Pons (tissue), 1 donor: ENCODE measurements around the gene PCDH18.
"Not testable (repeated sequence)": the region's sequence is repeated elsewhere in the genome, so short reads cannot be mapped to it uniquely, and the experiment has no call there.

Source experiments
- DNase-seq: peaks from one replicate; pipeline ENCODE4 v3.0.0-alpha.2; 2016; ENCODE audit warnings: low spot score

The PCDH18 gene

DNA sequence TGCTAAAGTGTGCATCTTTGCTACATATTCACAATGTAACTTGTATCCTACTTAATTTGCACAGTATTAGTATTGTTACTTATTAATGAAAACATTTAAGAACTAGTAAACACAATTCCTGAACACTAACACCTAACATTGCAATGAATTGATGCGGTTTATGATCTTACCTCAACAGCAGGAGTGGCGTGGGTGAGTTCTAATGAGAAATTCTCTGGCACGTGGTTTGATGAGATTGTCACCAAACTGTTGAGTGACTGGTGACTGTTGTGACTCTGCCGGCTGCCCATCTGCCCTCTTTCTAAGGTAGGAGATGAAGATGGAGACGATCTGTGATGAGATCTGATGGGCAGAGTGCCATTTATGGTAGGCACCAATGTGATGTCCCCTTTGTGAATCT lies 2.9 kb downstream of the PCDH18 start:
- no peak for DNase-seq

DNA sequence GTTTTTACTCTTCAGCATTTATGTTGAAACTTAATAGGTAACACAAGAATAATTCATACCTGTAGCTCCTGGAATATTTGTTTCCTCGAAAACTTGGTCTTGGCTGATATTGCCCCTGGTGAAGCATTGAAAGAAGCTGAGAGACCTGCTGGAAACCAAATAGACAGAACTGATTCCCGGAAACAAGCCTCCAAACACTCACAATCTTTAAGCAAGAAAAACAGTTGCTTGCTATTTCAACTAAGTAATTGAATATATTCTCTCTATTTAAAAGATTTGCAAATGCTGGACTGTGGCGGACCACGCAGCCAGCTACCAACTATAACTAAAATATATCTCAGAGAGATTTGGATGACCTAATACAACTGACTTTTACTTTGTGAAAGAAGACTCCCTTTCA lies 3.6 kb downstream of the PCDH18 start:
- DNase-seq: no peak

DNA sequence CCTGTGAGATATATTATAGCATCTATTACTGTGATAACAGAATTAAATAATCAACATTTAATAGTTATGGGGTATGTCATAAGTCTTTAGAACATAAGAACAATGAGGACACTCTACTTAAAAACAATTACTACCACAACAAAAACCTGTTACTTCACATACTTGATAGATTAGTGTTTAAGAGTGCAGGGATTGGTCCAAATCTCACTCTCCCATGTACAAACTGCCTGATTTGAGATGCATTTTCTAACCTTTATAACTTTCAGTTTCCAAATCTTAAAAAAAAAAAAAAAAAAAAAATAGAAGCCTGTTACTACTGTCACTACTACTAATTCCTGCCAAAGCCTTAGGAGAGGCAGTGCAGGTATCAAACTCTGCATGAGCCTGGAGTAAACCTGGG lies 5.6 kb downstream of the PCDH18 start:
- no peak for DNase-seq

DNA sequence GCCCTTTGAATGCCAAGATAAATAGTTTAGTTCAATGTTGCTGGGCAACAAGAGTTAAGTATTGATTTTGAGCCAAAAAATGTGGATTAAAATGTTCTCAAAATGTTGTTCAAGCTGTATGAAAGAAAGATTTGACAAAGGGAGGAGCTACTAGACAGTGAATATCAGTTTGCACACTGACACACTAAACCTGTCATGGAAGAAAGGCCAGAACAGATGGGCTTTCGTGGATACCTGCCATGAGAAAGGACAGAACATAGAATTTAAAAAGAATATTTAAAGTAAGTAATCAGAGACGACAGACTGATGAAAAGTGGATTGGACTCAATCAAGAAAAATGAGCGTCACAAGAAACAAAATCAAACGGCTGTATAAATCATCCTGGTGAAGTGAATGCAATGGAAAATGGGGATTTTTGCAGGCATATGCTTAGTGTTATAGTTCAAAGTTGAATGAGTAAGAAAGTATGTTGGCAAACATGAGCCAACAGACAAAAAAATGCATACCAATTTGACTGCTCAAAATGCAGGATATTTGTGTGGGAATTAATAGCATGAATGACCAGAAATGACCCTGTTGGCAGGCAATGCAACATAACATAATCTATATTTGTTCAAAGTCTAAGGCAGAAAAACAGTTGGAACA lies 7.4 kb downstream of the PCDH18 start:
- no peak for DNase-seq

DNA sequence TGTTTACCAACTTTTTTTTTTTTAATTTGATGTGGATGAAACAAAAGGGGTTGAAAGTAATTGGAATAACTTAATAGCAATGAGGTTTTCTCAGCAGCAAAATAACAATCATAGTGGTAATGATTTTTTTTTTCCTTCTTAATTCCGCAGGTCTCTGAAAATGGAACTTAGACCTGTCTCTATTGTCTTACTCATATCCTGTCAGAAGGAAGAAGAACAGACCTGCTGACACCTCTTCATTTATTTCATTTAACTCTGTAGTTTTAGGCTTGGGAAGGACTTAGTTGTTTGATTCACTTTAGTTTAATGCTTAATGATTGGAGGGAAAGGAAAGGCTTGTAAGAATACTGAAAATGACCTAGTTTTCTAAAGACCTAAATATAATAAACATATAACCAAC lies 9.0 kb downstream of the PCDH18 start:
- DNase-seq: no peak

DNA sequence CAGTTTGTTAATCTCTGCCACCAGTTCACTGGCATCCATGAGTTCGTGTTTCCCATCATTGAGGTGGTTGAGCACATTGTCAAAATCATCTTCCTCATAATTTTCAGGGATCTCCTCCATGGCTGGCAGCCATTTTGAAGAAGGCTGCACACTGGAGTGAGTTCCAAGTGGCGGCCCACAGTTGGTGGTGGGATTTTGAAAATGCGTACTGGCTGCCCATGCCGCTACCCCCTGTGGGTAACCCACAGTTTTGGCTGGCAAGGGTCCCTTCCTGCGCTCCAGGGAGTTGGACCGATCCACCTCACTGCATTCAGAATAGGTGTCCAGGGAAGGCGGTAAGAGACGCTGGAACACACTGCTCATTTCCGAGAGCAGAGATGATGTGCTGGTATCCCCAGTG lies 11.2 kb downstream of the PCDH18 start:
- DNase-seq: no peak

DNA sequence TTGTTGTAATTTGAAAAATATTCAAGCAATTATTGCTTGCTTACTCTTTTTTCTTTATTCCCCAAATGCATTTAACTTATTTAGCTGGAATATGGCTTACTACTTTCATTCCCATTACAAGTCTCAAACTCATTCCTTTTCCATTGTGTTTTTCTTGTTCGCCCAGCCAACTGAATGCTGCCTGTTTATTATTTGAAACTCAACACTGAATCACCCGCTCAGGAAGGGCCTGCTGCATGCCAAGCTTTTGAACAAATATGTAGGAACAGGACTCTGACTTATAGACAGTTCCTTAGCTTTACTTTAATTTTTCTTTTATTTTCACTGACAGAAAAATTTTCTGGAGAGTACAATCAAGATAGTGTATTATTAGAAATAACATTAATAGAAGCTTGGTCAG lies 12.9 kb downstream of the PCDH18 start:
- DNase-seq: no peak

DNA sequence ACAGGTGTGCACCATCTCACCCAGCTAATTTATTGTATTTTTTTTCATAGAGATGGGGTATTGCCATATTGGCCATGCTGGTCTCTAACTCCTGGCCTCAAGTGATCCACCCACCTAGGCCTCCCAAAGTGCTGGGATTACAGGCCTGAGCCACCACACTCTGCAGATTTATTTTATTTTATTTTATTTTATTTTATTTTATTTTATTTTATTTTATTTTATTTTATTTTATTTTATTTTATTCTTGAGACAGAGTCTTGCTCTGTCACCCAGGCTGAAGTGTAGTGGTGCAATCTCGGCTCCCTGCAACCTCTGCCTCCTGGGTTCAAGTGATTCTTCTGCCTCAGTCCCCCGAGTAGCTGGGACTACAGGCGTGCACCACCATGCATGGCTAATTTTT lies 15.0 kb downstream of the PCDH18 start:
- DNase-seq: not testable (repeated sequence)

DNA sequence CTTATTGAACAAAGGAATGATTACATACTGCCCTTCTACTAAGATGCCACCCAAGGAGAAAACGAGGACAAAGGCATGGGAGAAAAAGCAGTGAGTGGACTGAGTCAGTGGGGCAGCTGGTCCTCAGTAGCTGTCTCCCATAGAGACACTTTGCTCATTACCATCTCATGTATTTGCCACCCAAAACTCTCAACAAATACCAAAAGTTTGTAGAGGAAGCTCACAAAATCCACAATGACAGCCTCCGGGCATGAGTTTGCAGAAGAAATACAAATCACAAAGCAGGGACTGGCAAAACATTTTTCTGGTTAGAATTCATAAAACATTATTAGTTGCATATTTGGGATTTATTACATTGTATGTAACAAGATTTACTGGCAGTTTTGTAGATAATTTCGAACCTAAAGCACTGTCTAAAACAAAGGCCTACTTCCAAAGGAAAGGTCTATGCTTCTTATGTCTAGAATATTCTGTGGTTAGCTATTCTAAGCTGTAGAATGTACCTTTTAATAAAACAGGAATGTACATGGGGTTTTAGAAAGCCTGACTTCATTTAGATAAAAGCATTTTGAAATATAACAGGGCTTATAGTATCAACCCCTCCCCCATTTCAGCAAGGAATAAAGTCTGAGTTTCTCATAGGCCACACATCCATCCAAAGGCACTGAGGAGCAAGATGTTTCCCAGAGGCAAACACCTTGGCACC lies 17.7 kb downstream of the PCDH18 start:
- DNase-seq: no peak

DNA sequence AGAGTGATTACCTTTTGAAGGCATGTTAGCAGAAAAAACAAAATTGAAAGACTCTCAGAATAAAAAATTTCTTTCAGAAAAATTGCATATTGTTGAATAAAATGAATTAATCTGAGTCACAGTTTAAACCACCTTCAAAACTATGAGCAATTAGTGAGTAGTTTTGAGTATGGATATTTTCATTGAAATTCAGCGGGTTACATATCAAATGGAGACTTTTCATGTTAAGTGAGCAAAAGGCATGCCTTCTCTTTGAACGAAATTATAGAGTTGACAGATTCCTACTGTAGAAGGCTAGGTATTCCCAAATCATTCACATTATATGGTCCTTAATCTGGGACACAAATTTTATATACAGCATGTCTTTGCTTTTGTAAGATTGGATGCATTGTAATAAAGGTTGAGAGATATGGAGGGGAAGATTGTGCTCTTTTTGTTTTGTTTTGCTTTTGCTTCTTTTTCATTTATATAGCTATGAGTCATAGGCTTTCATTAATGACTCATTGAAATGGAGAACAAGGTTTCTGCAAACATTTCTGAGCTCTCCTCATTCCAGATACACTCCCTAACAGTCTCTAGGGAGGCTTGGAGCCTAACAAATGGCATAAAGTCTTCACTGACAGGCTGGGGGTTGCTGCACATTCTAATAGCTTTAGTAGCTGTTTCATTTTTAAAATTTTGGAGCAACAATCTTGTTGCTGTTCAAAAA lies 21.6 kb downstream of the PCDH18 start:
- no peak for DNase-seq

DNA sequence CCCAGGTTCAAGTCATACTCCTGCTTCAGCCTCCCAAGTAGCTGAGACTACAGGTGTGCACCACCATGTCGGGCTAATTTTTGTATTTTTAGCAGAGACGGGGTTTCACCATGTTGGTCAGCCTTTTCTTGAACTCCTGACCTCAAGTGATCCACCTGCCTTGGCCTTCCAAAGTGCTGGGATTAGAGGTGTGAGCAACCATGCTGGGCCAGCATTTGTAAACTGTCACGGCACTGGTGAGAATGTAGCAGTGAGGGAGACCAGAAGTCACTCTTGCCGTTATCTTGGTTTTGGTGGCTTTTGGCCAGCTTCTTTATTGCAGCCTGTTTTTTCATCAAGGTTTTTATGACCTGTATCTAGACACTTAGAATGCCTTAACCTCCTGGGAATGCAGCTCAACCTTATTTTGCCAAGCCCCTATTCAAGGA lies 22.4 kb downstream of the PCDH18 start:
- DNase-seq: no peak

DNA sequence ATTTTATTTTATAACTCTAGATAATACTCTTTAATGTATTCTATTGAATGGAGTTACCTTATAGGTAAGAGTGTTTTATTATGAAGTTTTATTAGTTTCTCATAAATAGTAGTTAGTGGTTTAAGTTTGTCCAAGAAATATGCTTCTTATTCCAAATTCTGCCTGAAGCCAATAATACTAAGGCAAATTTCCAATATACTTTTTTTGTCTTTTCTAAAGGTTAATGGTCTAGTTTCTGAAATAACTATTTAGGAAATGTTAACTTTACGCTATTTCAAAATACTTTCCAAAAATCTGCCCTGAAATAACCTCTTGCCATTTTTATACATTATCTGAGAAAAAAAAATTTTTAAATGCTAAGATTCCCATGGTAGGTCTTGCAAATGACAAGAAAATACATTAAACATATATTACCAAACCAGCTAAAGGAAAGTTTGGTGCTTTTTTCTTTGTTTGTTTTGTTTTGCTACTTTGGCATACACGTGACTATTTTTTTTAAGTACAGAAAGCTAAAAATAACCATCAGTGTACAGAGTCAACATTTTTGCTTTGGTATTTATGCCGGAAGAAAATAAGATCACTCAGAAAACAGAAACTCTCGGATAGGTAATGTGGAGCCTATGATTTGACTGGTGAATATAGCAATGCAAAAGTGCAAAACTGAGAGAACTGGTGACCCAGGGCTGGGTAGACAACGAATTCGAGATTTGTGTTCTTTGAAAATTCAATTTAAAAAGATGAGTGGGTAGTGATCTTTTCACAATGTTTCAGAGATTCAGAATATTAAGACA lies 29.8 kb downstream of the PCDH18 start:
- DNase-seq: no peak

DNA sequence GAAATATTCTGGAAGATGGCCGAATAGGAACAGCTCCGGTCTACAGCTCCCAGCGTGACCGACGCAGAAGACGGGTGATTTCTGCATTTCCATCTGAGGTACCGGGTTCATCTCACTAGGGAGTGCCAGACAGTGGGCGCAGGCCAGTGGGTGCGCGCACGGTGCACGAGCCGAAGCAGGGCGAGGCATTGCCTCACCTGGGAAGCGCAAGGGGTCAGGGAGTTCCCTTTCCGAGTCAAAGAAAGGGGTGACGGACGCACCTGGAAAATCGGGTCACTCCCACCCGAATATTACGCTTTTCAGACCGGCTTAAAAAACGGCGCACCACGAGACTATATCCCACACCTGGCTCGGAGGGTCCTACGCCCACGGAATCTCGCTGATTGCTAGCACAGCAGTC lies 36.0 kb downstream of the PCDH18 start:
- not testable (repeated sequence) for DNase-seq

DNA sequence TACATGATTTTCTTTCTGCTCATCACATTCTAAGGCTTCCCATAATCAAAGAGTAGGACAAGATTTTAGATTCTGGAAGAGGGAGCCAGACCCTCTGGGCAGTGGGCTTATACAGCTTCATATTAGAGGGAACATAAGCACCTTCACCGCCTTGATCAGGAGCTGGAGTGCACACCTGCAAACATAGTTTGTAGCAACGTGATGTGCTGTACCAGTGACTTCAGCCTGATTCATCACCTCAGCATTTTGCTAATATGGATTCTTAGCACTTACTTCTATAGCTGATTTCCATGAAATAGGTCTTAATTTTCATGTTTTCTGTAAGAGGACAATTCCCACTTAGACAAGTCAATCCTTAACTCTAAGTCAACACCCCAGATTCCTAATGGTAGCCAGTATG lies 36.7 kb downstream of the PCDH18 start:
- DNase-seq: no peak

DNA sequence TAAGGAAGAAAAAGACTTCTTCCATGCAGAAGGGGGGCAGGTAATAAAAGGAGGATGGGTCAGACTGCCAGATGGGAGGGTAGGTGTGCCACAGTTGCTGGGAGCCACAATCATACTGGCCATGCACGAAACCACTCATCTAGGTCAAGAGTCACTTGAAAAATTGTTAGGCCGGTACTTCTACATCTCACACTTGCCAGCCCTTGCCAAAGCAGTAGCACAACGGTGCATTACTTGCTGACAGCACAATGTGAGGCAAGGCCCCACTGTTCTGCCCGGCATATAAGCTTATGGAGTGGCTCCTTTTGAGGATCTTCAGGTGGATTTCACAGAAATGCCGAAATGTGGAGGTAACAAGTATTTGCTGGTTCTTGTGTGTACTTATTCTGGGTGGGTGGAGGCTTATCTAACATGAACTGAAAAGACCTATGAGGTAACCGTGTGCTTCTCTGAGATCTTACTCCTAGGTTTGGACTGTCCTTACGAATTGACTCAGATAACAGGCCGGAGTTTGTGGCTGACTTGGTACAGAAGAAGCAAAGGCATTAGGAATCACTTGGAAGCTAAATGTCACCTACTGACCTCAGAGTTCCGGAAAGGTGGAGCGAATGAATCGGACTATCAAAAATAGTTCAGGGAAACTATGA lies 48.9 kb downstream of the PCDH18 start:
- not testable (repeated sequence) for DNase-seq

DNA sequence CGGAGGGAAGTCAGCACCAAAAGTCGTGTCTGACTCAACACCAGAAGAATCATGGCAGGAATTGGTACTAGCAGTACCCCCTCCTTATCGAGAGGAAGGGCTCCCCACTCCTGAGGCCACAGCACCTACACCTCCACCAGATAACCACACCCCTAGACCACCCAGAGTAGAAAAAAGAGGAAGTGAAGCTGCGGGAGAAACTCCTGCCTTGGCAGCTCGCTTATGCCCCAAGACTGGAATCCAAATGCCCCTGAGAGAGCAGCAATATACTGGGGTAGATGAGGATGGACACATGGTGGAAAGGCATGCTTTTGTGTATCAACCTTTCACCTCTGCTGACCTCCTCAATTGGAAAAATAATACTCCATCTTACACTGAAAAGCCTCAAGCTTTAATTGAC lies 52.6 kb downstream of the PCDH18 start:
- DNase-seq: not testable (repeated sequence)

DNA sequence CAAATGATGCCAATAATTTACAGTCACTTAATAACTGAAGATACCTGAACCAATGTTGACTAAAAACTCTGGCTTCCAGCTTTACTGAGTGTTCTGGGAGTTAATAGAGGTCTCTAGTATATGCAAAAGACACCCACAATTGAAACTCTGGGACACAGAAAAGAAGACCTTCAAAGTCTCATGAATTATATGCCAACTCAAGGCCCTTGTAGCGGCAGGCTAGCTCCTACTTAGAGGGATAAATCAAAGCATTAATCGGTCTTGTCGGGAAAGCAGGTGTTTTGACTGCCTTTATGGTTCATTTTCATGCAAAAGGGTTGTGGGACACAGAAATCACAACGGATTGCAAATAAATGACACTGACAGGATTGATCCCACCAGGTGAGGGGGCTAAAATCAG lies 55.9 kb downstream of the PCDH18 start:
- DNase-seq: no peak

DNA sequence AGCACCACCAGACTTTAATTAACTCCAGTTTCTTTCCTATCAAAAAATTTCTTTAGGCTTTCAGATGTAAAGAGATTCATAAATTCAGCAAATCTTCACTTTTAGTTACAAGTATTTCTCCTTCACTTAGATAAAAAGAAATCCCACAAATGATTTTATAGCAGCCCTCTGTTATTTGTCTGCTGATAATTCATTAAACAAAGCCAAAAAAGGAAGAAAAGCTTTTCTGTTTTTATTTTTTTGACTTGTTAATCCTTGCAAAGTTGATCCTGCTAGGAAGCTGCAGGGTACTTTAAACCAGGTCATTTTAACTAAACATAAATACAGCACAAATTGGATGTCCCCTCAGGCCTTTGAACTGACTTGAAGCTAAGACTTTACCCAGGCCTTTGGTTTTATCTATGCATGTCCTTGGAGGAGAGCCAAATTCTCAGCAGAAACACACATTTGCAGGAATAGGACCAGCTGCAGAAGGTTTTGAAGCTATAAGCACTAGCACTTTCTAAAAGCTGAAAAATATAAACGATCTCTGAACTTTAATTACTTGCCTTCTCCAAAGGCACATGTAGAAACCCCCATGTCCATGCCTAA lies 57.5 kb downstream of the PCDH18 start:
- DNase-seq: peak; percentile 48

DNA sequence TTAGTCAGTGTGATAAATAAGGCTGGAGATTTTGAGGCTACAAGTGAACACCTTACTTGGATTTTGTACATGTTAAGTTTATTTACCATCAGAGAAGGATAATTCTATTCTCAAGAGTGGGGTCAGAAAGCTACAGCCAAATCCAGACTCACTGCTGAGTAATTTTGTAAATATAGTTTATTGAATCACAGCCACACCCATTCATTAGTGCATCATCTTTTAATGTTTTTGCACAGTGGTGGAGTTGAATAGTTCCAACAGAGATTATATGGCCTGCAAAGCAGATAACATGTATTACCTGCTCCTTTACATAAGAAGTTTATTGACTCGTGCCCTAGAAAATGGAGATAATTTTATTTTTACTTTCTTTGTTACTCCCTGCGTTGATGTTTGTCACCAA lies 60.4 kb downstream of the PCDH18 start:
- no peak for DNase-seq

DNA sequence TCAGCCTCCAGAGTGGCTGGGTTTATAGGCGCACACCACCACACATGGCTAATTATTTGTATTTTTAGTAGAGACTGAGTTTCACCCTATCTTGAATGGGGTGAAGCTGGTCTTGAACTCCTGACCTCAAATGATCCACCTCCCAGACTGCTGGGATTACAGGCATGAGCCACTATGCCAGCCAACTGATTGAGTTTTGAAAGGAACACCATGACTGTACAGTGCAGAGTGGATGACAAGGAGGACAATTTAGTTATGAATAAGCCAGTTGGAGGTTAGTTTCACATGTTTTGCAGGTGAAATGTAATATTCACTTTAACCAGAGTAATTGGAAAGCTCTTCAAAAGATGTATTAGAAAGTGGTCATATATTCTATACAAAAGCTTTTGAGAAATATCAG lies 60.8 kb downstream of the PCDH18 start:
- DNase-seq: no peak

DNA sequence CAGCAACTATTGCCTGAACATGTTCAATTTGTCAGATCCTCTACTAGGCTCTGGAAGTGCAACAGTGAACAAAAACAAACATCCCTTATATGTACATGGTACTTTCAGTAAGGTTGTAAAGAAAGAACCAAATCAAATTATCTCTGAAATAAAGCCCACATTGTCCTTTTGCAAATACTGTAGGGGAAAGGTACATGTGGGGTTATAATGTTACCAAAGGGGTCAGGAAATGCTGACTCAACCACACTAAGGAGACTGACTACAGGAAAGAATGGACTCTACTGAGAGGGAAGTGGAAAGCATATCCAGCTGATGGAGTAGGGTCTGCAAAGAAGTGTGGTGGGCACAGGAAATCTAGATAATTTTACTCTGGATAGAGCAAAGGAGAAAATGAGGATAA lies 61.5 kb downstream of the PCDH18 start:
- DNase-seq: no peak
